DND-41 (cell line): Measurements from ENCODE around the gene RARG.

Experiments
- CTCF ChIP-seq: IDR thresholded peaks from 2 replicates; pipeline ENCODE4 v1.5.1; 2012; ENCODE audit warnings: borderline replicate concordance, low read length, moderate library complexity, mild to moderate bottlenecking; ENCODE audit not compliant: poor library complexity, severe bottlenecking; ENCODE audit errors: extremely low read depth
- EZH2 ChIP-seq: IDR thresholded peaks from 3 replicates; pipeline ENCODE4 v1.6.1; 2012; ENCODE audit warnings: borderline replicate concordance, low read depth, mild to moderate bottlenecking, moderate library complexity, low read length, inconsistent platforms; ENCODE audit not compliant: severe bottlenecking

- TF ChIP-seq CTCF (peak; percentile 8), EZH2 (no peak)
Measured at GRCh38 chr12:53185582-53186153, 46.3 kb downstream of the RARG start.
